Lung (tissue), 12 donors: ENCODE measurements around the gene RAB3C. TPM values are rescaled to one million over a fixed set of nuclear protein-coding genes. Genes with fewer than 3 reads are reported as not detected.

Experiments
- ATAC-seq: fragments of 200-7000 bp; cut with Tn5 transposase; one replicate; pipeline ENCODE4 v1.9.1; 2020; ENCODE audit warnings: moderate number of reproducible peaks; ENCODE audit not compliant: insufficient read depth, low FRiP score
- DNase-seq, 3 donors: peaks; one replicate each; pipeline ENCODE4 v3.0.0-alpha.2; 2013 to 2017
- H3K27ac ChIP-seq, 2 donors: one replicate each; pipeline ENCODE4 v1.5.1; 2013; ENCODE audit warnings: mild to moderate bottlenecking in 2 of 2, moderate library complexity in 2 of 2, control low read depth in 1 of 2, inconsistent platforms in 1 of 2, low read depth in 1 of 2, low read length in 1 of 2
- H3K27me3 ChIP-seq, 3 donors: one replicate each; pipeline ENCODE4 v1.5.1; 2013; ENCODE audit warnings: low read length in 2 of 3; ENCODE audit not compliant: control insufficient read depth in 3 of 3, insufficient read depth in 3 of 3
- H3K36me3 ChIP-seq, 4 donors: one replicate each; pipeline ENCODE4 v1.5.1; 2013; ENCODE audit warnings: low read length in 4 of 4, mild to moderate bottlenecking in 1 of 4, moderate library complexity in 1 of 4; ENCODE audit not compliant: control insufficient read depth in 4 of 4, insufficient read depth in 4 of 4
- H3K4me1 ChIP-seq, 5 donors: one replicate each; pipeline ENCODE4 v1.5.1; 2013; ENCODE audit warnings: low read length in 5 of 5, mild to moderate bottlenecking in 2 of 5, moderate library complexity in 1 of 5; ENCODE audit not compliant: control insufficient read depth in 5 of 5, insufficient read depth in 5 of 5
- H3K4me3 ChIP-seq: one replicate; pipeline ENCODE4 v1.5.1; 2013; ENCODE audit warnings: mild to moderate bottlenecking, control low read depth, moderate library complexity
- H3K9ac ChIP-seq, 2 donors: one replicate each; pipeline ENCODE4 v1.5.1; 2013; ENCODE audit warnings: low read length in 2 of 2, control low read depth in 1 of 2; ENCODE audit not compliant: insufficient read depth in 1 of 2
- H3K9me3 ChIP-seq, 4 donors: one replicate each; pipeline ENCODE4 v1.5.1; 2013; ENCODE audit warnings: low read length in 3 of 4, mild to moderate bottlenecking in 1 of 4, moderate library complexity in 1 of 4; ENCODE audit not compliant: control insufficient read depth in 4 of 4, insufficient read depth in 3 of 4
- CTCF ChIP-seq: IDR thresholded peaks from 2 replicates; pipeline ENCODE4 v1.5.1; 2012; ENCODE audit warnings: mild to moderate bottlenecking; ENCODE audit errors: control extremely low read depth, extremely low read depth
- WGBS, 2 donors: extraction: QIAGEN DNeasy Blood & Tissue Kit; methylation state at CpG; one replicate each; pipeline ENCODE4 v1.1.7; 2013; 5-methylcytosine and 5-hydroxymethylcytosine counted together
- polyA plus RNA-seq, 2 donors: library from polyadenylated mRNA; stranded (reverse); fragments of 200-250 nt; gene quantifications; one replicate each; pipeline ENCODE4 v1.2.1, GENCODE V29; 2013
- total RNA-seq, 2 donors: library from RNA; depleted of rRNA in 1 of 2; stranded (reverse); fragments of >200 nt in 1 of 2; gene quantifications; one replicate each; pipeline ENCODE4 v1.2.1, GENCODE V29; 2014 to 2021
- donor health status: control.
- donor health status: control.
- donor health status: Bipolar disorder and iron deficiency.
- donor health status: healthy.
- donor health status: DM: yes; HTN: yes; CAD: no.

RAB3C gene
- total and polyA plus RNA-seq, 4 donors, result 0.35 to 1.1 (median 0.86) TPM

- DNase-seq (no peak), ATAC-seq (no peak)
- 38 to 56% methylated on average over 2 of the region's 2 CpGs for whole genome bisulfite sequencing, 2 donors
- Histone ChIP-seq H3K27me3 (no peaks in the 10 kb centered on the region), H3K27ac (no peak overlapping the region), H3K9me3 (no peaks in the 10 kb centered on the region), H3K9ac (no peak overlapping the region), H3K4me1 (peaks cover 0 to 15% (median 0%) of the 10 kb centered on the region in 5 donors), H3K36me3 (no peaks in the 10 kb centered on the region), H3K4me3 (no peak overlapping the region)
- TF ChIP-seq CTCF, result no peak
Measured at GRCh38 chr5:58774937-58775336, 192.1 kb downstream of the RAB3C start.

GRCh38 chr5:58775701-58776262 lies 192.9 kb downstream of the RAB3C start:
- H3K4me3 ChIP-seq, result no peak overlapping the region
- no peaks in the 10 kb centered on the region for H3K36me3 ChIP-seq
- H3K27ac ChIP-seq, result no peak overlapping the region
- no peak overlapping the region for H3K9ac ChIP-seq
- H3K4me1 ChIP-seq, result peaks cover 0 to 8% (median 0%) of the 10 kb centered on the region in 5 donors
- no peak for DNase-seq
- WGBS, 2 donors, result 75 to 84% methylated on average over 2 of the region's 2 CpGs
- no peaks in the 10 kb centered on the region for H3K9me3 ChIP-seq
- no peak for ATAC-seq
- no peaks in the 10 kb centered on the region for H3K27me3 ChIP-seq
- TF ChIP-seq CTCF, result no peak

- 95 to 96% methylated on average over 5 of the region's 5 CpGs for WGBS, 2 donors
- Histone ChIP-seq H3K27ac (no peak overlapping the region), H3K4me1 (peaks cover 0 to 8% (median 0%) of the 10 kb centered on the region in 5 donors), H3K9ac (no peak overlapping the region), H3K27me3 (no peaks in the 10 kb centered on the region), H3K36me3 (no peaks in the 10 kb centered on the region), H3K9me3 (no peaks in the 10 kb centered on the region), H3K4me3 (no peak overlapping the region)
- DNase-seq, result no peak
- no peak for ATAC-seq
- TF ChIP-seq CTCF, result no peak
Measured at GRCh38 chr5:58776559-58776958, 193.7 kb downstream of the RAB3C start.

- 80 to 81% methylated on average over 3 of the region's 3 CpGs for WGBS, 2 donors
- no peaks in the 10 kb centered on the region for H3K36me3 ChIP-seq
- no peak for ATAC-seq
- H3K9ac ChIP-seq, result no peak overlapping the region
- H3K27me3 ChIP-seq, result no peaks in the 10 kb centered on the region
- H3K9me3 ChIP-seq, result no peaks in the 10 kb centered on the region
- no peak overlapping the region for H3K27ac ChIP-seq
- TF ChIP-seq CTCF, result no peak
- H3K4me1 ChIP-seq, result peaks cover 0 to under 1% (median 0%) of the 10 kb centered on the region in 5 donors
- DNase-seq, result no peak
- no peak overlapping the region for H3K4me3 ChIP-seq
Measured at GRCh38 chr5:58778888-58779287, 196.0 kb downstream of the RAB3C start.
